Measurements from ENCODE around the gene LYSMD4.

The LYSMD4 gene

DNA sequence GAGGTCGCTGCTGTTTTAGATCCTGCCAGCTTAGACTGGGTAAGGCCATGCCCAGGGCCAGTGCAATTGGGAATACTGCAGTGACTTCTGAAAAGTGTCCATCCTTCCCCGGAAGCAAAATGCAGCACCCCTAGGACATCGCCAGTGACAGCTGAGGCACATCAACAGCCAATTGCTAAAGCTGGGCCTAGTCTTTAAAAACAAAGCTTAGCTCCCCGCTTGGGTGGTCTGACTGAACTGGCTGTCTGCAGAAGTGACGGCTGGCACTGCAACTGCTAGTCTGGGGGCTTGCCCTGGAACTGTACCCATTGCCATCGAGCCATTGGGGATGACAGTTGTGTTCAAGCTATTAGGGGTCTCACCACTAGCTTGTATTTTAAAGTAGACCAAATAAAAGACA, 4.3 kb downstream of the LYSMD4 start:
- ChIA-PET POLR2A (no interaction called here), CTCF (interaction anchor here (0.8 to 10.4 kb wide), 14 partner anchors 9 to 628 kb away, joined by 3 to 80 read pairs (median 4); no protein-coding TSS in a partner anchor)
- no peak overlapping the region for H3K4me3 ChIP-seq (ENCODE audit: low read depth, low read length)
- TF ChIP-seq, protein P1, sequence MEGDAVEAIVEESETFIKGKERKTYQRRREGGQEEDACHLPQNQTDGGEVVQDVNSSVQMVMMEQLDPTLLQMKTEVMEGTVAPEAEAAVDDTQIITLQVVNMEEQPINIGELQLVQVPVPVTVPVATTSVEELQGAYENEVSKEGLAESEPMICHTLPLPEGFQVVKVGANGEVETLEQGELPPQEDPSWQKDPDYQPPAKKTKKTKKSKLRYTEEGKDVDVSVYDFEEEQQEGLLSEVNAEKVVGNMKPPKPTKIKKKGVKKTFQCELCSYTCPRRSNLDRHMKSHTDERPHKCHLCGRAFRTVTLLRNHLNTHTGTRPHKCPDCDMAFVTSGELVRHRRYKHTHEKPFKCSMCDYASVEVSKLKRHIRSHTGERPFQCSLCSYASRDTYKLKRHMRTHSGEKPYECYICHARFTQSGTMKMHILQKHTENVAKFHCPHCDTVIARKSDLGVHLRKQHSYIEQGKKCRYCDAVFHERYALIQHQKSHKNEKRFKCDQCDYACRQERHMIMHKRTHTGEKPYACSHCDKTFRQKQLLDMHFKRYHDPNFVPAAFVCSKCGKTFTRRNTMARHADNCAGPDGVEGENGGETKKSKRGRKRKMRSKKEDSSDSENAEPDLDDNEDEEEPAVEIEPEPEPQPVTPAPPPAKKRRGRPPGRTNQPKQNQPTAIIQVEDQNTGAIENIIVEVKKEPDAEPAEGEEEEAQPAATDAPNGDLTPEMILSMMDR (IDR thresholded peaks at IDR 0.05; ENCODE audit: insufficient read depth, low read length, missing control alignments): no peak
- no peak for DNase-seq (ENCODE audit: low read depth, low spot score)

DNA sequence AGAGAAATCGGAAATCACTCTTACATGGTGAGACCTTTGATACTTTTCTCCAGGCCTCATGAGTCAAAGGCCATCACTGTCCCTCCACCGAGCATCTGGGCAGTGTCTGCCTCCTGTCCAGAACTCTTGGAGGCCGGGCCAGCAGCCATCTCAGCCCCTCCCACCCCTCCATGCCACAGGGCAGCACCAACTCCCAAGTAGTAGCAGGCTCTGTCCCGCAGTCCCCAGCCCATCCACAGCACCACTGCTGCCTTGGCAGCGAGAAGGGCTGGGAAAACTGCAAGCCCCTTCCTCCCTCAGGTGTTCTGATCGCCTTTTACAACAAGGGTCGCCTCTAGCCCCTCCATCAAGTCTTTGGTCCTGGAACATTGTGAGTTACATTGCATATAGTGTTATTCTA, 5.5 kb downstream of the LYSMD4 start:
- POLR2A ChIA-PET: no interaction called here
- CTCF ChIA-PET: interaction anchor here (0.8 to 6.0 kb wide), 4 partner anchors 23 to 627 kb away, joined by 3 to 46 read pairs (median 8); no protein-coding TSS in a partner anchor
- H3K4me3 ChIP-seq (ENCODE audit: low read depth, low read length): no peak overlapping the region
- TF ChIP-seq, protein P1 (IDR thresholded peaks at IDR 0.05; ENCODE audit: insufficient read depth, low read length, missing control alignments): no peak
- DNase-seq (ENCODE audit: low read depth, low spot score): no peak

DNA sequence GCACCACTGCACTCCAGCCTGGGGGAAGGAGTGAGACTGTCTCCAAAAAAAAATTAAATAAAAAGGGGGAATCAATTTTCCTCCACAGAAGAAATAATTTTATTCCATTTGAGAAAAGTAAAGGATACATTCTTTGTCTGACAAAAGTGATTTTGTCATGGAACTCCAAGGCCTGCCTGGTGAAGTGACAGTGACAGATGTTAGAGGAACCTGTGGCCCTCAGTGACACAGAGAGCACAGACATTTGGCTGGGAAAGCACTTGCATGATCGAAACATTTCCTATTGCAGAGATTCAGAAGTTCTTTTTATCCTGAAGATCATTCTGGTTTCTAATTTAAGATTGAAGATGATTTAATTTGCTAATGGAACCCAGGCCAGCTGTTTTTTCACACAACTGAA, 5.9 kb downstream of the LYSMD4 start:
- TF ChIP-seq, protein P1 (IDR thresholded peaks at IDR 0.05; ENCODE audit: insufficient read depth, low read length, missing control alignments): no peak
- DNase-seq (ENCODE audit: low read depth, low spot score): no peak
- H3K4me3 ChIP-seq (ENCODE audit: low read depth, low read length): no peak overlapping the region
- ChIA-PET CTCF (interaction anchor here (1.1 to 3.1 kb wide), 2 partner anchors 440 to 626 kb away, joined by 3 to 12 read pairs; no protein-coding TSS in a partner anchor), POLR2A (no interaction called here)

DNA sequence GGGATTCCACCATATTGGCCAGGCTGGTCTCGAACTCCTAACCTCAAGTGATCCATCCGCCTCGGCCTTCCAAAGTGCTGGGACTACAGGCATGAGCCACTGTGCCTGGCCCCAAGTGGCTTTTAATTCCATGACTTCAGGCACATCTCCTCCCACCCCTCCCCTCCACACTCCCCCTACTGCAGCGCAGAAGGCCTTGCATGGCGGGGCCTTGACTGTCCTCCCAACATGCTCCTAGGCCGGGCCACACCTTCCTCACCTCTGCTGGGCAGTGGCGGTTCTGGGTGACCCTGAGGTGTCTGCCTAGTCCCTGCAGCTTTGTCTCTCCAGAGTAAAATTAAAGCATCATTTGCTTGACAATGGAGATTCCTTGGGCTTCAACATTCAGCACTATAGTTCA, 6.9 kb downstream of the LYSMD4 start:
- no peak for DNase-seq (ENCODE audit: low read depth, low spot score)
- TF ChIP-seq, protein P1 (IDR thresholded peaks at IDR 0.05; ENCODE audit: insufficient read depth, low read length, missing control alignments): no peak
- H3K4me3 ChIP-seq (ENCODE audit: low read depth, low read length): no peak overlapping the region
- ChIA-PET CTCF (interaction anchor here (1.4 to 2.3 kb wide), 2 partner anchors 23 to 453 kb away, joined by 4 to 9 read pairs; no protein-coding TSS in a partner anchor), POLR2A (no interaction called here)

DNA sequence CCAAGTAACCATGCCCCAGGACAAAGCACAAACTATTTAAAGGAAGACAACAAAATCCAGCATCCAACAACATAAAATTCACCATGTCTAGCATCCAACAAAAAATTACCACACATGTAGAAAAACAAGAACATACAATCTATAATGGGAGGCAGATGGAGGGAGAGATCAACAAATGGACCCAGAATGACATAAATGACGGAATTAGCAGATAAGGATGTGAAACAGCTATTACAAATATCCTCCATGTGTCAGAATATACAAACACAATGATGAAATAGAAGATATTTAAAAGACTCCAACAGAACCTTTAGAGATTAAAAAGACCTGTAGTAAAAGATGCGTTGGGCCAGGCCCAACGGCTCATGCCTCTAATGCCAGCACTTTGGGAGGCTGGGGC, 10.8 kb downstream of the LYSMD4 start:
- no peak for DNase-seq (ENCODE audit: low read depth, low spot score)
- POLR2A ChIA-PET: no interaction called here
- H3K4me3 ChIP-seq (ENCODE audit: low read depth, low read length): no peak overlapping the region
- CTCF ChIA-PET: interaction anchor here (1.1 kb wide), 1 partner anchor 11 kb away, joined by 3 read pairs; the partner anchor contains the start of gene LYSMD4
- TF ChIP-seq, protein P1 (IDR thresholded peaks at IDR 0.05; ENCODE audit: insufficient read depth, low read length, missing control alignments): no peak

DNA sequence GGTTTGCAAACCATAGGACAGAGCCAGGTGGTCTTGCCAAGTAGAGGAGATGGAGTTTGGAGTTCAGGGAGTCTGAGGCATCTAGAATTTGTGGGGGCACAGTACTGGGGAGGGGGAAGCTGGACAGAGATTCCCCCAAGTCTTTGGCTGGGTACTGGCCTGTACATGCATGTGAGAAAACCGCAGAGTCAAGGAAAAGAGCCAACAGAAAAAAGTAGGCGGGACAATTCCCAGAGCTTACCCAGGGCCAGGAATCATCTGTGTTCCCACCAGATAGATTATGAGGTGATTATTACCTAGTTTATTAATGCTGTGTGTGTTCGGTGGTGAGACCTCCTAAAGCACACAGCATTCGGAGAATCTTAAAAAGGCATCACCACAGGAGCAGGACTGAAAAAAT, 11.3 kb downstream of the LYSMD4 start:
- ChIA-PET POLR2A (no interaction called here), CTCF (no interaction called here)
- H3K4me3 ChIP-seq (ENCODE audit: low read depth, low read length): no peak overlapping the region
- TF ChIP-seq, protein P1 (IDR thresholded peaks at IDR 0.05; ENCODE audit: insufficient read depth, low read length, missing control alignments): no peak
- no peak for DNase-seq (ENCODE audit: low read depth, low spot score)
